Adrenal gland (tissue), 5 donors: ENCODE results near the gene SYT5.

Experiments
- POLR2A ChIP-seq, 2 donors: fragments of 450-650 bp; IDR thresholded peaks; one replicate each; pipeline ENCODE4 v1.6.1; 2017; ENCODE audit warnings: antibody characterized with exemption in 2 of 2, mild to moderate bottlenecking in 2 of 2, moderate library complexity in 1 of 2
- TF ChIP-seq, protein P1 (sequence below), 6 experiments: fragments of 450-650 bp in 4 of 6; fragments of 200-600 bp in 2 of 6; sonication (generic) in 1 of 6; IDR thresholded peaks; 1 replicate in 5 of 6; 2 replicates in 1 of 6; pipeline versions ENCODE4 v1.5.1 to v1.8.0; 2016 to 2021; ENCODE audit warnings: antibody characterized with exemption in 6 of 6, mild to moderate bottlenecking in 2 of 6, moderate library complexity in 1 of 6
- donor health status: DM: no; HTN: no; CAD: no.

- TF ChIP-seq, protein P1, sequence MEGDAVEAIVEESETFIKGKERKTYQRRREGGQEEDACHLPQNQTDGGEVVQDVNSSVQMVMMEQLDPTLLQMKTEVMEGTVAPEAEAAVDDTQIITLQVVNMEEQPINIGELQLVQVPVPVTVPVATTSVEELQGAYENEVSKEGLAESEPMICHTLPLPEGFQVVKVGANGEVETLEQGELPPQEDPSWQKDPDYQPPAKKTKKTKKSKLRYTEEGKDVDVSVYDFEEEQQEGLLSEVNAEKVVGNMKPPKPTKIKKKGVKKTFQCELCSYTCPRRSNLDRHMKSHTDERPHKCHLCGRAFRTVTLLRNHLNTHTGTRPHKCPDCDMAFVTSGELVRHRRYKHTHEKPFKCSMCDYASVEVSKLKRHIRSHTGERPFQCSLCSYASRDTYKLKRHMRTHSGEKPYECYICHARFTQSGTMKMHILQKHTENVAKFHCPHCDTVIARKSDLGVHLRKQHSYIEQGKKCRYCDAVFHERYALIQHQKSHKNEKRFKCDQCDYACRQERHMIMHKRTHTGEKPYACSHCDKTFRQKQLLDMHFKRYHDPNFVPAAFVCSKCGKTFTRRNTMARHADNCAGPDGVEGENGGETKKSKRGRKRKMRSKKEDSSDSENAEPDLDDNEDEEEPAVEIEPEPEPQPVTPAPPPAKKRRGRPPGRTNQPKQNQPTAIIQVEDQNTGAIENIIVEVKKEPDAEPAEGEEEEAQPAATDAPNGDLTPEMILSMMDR (IDR thresholded peaks at IDR 0.05), result no peak
- TF ChIP-seq POLR2A (IDR thresholded peaks at IDR 0.05), result no peak
Observed at GRCh38 chr19:55134736-55135135, 45.4 kb downstream of the SYT5 start.
